ENCODE results near the gene NME3.

NME3 gene

DNA sequence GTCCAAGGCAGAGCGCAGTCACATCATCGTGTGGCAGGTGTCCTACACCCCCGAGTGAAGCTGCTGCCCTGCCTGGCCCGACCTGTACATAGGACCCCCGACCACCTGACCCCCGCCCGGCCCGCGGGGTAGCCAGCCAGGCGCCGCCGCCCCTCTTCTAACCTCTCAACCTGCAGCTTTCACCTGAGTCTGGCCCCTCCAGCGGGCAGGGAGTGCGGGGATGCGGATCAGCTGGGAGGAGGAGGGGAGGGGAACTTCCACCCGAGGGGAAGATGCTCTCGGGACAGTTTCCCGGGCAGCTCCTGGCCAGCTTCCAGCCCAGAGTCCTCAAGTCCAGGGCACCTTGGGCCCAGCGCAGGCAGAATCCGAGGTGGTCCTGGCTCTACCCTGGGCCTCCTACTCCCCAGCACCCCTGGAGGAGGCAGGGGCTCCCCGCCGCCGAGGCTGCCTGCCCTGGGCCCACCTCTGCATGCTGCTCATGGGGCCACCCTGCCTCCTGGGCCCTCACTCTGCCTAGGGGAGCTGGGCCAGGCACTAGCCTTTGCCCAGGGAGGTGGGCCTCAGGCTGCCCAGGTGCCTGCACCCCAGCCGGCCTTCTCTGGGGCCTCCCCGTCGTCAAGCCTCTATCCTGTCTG is 2.5 kb downstream of the NME3 start:
- no peak for DNase-seq (ENCODE audit: low read depth)

DNA sequence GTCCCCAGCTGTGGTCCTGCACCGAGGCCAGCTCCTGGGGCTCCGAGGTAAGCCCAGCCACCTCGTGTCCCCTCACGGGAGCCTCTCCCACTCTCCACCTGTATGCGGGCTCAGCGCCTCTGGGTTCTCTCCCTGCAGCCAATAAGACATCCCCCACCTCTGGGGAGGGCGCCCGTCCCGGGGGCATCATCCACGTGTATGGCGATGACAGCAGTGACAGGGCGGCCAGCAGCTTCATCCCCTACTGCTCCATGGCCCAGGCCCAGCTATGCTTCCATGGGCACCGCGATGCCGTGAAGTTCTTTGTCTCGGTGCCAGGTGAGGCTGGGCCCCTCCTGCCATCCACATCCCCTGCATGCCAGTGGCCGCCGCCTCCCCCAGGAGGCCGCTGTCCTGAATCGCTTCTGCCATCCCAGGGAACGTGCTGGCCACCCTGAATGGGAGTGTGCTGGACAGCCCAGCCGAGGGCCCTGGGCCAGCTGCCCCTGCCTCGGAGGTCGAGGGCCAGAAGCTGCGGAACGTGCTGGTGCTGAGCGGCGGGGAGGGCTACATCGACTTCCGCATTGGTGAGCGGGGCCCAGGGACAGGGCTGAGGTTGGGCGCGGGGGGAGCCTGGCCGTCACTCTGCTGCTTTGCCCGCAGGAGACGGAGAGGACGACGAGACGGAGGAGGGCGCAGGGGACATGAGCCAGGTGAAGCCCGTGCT is 3.1 kb downstream of the NME3 start:
- no peak for DNase-seq (ENCODE audit: low read depth)

DNA sequence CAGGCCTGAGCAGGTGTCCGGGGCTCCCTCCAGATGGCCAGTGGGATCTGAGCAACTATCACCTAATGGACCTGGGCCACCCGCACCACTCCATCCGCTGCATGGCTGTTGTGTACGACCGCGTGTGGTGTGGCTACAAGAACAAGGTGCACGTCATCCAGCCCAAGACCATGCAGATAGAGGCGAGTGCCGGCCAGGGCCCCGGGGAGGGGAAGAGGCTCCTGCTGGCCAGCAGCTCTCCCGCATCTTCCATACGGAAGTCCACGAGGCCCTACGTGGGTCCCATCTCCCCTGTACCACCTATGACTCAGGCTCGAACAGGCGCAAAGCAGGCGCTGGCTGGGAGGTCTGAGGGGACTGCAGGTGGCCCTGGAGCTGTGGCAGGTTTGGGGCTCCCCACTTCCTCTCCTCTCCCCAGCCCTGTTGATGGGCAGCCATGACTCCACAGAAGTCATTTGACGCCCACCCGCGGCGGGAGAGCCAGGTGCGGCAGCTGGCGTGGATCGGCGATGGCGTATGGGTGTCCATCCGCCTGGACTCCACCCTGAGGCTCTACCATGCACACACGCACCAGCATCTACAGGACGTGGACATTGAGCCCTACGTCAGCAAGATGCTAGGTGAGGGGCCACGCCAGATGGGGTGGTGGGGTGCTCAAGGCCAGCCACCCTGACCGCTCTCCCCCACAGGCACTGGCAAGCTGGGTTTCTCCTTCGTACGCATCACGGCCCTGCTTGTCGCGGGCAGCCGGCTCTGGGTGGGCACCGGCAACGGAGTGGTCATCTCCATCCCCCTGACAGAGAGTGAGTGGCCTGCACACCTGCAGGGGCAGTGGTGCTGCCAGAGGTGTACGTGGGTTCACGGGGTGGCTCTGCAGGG is 4.0 kb downstream of the NME3 start:
- no peak for DNase-seq (ENCODE audit: low read depth)

DNA sequence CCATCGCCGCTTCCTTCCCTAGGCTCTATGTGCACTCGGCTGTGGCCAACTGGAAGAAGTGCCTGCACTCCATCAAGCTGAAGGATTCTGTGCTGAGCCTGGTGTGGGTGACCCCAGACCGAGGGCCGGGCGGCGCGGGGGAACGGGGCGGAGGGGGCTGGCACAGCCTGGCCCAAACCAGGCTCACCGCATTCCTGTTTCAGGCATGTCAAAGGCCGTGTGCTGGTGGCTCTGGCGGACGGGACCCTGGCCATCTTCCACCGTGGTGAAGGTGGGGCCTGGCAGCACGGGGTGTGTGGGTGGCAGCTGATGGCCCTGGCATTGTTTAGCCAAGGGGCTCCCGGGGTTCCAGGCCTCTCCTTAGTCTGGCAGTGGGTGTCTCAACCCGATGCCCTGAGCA is 4.6 kb downstream of the NME3 start:
- DNase-seq (ENCODE audit: low read depth) = no peak

DNA sequence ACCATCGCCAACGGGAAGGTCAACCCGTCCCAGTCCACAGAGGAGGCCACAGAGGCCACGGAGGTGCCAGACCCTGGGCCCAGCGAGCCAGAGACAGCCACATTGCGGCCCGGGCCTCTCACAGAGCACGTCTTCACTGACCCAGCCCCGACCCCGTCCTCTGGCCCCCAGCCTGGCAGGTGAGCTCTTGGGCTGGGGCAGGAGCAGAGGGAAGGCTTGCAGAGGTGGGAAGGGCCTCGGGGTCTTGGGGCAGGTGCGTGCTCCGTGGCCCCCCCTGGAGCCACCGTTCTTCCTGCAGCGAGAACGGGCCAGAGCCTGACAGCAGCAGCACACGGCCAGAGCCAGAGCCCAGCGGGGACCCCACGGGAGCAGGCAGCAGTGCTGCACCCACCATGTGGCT is 5.1 kb downstream of the NME3 start:
- no peak for DNase-seq (ENCODE audit: low read depth)

DNA sequence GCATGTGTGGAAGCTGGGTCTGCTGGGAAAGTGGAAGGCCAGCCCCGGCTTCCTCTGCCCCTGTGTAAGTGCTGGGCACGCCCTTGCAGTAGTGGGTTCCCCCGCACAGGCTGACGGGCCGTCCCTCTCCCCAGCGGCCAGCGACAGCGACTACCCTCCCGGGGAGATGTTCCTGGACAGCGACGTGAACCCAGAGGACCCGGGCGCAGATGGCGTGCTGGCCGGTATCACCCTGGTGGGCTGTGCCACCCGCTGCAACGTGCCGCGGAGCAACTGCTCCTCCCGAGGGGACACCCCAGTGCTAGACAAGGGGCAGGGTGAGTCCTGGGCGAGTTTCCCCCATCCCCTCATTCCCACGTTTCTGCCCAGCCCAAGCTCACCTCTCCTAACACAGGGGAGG is 5.5 kb downstream of the NME3 start:
- DNase-seq (ENCODE audit: low read depth) = no peak

DNA sequence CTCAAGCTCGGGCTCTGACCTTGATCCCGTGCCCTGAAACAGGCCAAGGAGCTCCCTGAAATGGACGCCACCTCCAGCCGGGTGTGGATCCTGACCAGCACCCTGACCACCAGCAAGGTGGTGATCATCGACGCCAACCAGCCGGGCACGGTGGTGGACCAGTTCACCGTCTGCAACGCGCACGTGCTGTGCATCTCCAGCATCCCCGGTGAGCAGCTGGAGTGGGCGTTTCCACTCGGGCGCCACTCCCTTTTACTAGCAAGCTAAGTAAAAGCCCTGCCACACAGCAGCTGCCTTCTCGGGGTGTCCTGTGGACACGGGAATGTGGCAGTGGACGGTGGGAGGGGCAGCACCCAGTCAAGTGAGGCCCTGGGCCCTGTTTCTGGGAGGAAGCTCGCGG is 6.4 kb downstream of the NME3 start:
- no peak for DNase-seq (ENCODE audit: low read depth)

DNA sequence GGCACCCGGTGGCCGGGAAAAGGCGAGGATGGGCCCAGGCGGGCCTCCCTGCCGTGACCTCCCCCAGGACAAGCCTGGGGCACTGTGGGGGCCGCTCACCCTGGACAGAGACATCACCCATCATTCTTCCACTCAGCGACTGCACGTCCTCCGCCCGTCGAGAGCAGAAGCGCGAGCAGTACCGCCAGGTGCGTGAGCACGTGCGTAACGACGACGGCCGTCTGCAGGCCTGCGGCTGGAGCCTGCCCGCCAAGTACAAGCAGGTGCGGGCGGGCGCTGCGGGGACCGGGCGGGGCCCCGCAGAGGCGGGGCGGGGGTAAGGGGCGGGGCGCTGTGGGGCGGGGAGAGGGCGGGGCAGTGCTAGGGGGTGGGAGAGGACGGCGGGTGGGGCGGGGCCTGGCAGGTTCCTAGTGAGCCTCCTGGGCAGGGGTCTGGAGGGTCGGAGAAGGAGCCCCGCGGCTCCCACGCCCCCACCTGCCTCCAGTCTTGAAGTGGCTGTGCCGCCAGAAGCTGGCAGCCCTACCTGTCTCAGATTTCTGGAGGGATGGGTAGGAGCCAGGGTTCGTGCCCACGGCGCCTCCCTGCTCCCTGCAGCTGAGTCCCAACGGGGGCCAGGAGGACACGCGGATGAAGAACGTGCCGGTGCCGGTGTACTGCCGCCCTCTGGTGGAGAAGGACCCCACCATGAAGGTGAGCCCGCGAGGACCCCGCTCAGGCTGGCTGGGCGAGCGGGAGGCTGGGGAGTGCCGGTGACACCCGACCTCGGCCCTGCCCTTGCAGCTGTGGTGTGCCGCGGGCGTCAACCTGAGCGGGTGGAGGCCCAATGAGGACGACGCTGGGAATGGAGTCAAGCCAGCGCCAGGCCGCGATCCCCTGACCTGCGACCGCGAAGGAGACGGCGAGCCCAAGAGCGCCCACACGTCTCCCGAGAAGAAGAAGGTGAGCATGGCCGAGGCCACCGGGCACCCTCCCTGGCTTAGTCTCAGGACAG is 7.5 kb downstream of the NME3 start:
- no peak for DNase-seq (ENCODE audit: low read depth)

DNA sequence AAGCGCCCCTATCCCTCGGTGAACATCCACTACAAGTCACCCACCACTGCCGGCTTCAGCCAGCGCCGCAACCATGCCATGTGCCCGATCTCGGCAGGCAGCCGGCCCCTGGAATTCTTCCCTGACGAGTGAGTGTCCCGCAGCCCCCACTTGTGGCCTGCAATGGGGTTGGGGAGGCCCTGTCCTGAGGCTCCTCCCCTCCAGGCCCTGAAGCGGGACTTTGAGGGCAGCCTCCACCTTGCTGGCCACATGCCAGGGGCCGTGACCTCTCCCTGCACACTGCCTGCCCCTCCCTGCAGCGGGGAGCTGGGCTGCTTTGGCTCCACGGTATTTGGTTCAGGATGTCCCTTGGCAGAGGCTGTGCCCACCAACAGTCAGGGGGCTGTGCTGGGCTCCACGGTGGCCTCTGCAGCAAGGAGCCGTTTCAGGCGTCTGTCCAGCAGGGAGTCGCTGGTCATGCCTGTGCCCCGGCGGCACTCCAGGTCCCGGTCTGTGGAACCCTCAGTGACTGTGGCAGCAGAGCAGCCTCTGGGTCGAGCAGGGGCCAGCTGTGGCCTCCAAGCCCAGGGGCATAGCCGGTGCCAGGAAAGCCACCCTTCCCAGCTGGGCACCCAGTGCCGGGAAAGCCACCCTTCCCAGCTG is 8.3 kb downstream of the NME3 start:
- DNase-seq (ENCODE audit: low read depth) = no peak

DNA sequence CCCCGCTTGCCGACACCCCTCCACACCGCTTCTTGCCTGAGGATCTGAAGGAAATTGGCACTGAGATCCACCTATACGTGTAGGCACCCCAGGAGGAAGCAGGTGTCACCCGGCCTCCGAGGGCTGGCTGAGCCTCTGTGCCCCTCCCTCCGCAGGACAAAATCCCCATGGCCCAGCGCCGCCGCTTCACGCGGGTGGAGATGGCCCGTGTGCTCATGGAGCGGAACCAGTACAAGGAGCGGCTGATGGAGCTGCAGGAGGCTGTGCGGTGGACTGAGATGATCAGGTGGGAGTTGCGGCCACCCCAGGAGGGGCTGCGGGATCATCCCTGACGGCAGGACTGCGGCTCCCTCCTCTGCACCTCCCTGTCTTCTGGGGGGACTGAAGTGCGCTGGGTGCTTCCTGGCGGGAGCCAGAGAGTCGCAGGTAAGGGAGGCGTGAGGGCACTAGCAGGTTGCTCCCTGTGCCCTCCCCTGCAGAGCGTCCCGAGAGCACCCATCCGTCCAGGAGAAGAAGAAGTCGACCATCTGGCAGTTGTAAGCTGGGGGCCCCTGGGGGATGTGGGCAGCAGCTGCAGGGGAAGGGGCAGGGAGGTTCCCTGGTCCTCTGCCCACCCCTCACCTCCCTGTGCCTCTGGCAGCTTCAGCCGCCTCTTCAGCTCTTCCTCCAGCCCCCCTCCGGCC is 9.0 kb downstream of the NME3 start:
- no peak for DNase-seq (ENCODE audit: low read depth)

DNA sequence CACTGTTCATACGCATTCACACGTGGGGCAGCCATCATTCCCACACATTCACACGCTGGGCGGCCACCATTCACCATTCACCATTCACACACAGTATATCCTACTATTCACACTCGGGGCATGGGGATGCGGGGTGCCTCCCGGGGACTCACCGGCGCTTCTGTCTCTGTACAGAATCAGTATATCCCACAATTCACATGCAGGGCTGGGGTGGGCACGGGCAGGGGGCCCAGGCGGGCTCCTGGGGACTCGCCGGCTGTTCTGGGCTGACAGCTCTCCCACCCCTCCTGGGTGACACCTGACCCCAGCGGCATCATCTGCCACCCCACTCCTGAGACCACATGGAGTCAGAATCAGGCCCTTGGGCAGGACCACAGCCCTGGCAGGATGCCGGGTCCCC is 9.6 kb downstream of the NME3 start:
- DNase-seq (ENCODE audit: low read depth) = no peak

DNA sequence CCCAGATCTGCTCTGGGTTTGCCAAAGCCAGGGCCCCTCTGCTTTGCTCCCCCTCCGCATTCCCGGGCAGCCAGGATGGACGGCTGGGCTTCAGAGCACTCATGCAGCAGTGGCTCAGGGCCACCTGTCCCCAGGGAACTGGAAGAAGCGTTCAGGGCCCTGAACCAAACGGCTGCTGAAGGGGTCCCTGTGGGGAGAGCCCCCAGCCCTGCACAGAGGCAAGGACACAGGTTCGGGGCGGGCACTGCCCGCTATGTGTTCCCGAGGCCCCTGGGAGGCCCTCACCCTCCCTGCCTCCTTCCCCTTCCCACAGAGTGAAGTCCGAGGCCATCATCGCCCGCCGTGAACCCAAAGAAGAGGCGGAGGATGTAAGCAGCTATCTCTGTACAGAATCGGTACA is 10.4 kb downstream of the NME3 start:
- no peak for DNase-seq (ENCODE audit: low read depth)

DNA sequence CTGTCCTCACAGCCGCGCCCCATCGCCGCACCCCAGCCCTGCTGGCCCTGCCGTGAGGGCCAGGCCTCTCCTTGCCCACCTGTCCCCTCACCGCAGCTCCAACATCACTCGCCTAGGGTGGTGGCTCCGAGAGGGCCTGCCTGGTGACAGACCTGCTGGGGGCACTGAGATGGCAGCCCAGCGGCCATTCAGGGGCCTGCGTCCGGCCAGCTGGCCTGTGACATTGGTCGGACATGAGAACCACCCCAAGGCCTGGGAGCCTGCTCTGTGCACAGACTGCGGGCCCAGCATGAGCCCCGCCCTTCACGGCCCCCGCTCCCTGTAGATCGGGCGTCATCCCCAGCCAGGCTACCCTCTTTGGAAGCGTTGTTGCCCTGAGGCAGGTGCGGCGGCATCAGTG is 11.8 kb downstream of the NME3 start:
- no peak for DNase-seq (ENCODE audit: low read depth)

DNA sequence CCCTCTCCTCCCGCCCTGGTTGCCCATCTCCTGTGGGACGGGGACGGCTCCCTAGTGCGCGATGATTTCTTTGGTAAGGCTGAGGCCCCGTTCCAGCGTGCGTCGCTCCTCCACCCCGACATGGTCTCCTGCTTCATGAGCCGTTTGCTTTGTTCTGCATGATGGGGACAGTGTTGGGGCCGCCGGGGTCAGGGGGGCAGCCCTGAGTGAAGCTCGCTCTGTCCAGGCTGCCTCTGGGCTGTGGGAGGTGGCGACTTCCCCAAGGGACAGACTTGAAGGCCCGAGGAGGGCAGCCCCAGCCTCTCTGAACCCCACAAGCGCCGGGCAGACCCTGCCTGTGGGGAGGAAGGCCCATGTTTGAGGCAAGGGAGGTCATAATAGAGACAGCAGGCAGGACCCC is 12.4 kb downstream of the NME3 start:
- no peak for DNase-seq (ENCODE audit: low read depth)

DNA sequence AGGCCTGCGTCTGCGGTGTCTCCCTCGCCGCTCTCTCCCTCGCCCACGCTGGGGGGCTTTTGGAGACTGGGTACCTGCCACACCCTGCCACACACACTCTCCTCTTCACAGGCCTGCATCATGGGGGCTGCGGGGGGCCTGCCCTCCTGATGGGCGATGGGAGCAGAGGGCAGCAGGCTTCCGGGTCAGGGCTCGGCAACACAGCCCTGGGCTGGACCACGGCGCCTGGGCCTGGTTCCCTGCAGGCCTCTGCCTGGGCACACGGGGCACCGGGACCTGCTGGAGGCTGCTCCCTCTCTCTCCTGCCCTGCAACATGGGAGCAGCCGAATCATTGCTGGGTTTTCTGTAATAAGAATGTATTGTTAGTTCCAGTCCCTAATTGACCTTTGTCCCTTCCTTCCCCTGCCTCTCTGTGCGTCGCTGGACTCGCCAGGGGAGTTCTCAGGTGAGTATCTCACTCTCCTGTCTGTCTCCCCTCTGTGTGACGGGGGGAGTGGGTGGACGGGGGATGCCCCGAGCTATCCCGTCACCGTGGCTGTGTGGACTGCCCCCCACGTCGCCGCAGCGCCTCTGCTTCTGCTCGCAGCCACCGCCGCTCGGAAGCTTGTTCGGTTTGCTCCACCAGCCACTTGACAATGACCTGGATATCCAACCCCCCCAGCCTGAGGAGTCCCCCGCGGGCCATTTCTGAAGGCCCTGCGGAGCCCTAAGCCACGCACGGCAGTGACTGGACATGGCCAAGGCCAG is 13.5 kb downstream of the NME3 start:
- DNase-seq (ENCODE audit: low read depth) = no peak

DNA sequence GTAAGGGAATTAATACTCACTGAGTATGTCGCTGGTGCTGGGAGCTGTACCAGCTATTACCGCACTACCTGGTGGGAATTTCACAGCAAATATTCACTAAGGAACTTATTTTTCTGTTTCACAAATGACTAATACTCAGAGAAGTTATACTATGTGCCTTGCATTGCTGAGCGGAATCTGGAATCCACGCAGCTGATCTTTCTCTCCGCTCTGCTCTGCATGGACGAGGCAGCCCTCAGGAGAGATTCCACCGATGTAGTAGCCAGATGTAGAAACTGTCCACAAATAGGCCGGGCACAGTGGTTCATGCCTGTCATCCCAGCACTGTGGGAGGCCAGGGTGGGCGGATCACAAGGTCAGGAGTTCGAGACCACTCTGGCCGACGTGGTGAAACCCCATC is 17.1 kb downstream of the NME3 start:
- no peak for DNase-seq (ENCODE audit: low read depth)

DNA sequence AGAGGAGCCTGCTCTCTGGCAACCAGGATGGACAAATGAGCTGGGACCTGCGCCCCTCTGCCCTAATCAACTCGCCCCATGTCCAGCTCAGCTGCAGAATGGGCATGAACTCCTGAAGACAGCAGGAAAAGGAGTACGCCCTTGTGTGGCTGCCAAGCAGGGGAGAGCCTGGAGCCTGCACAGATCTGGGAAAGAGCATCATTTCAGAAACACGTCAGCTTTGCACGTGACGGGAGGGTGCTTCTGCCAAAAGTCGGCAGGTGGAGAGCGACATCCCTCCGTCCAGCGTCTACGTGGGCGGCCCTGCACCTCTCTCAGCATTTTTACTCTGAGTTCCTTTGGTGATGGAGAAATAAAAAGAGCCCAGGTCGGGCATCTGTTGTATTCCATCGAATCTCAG is 18.5 kb downstream of the NME3 start:
- no peak for DNase-seq (ENCODE audit: low read depth)

DNA sequence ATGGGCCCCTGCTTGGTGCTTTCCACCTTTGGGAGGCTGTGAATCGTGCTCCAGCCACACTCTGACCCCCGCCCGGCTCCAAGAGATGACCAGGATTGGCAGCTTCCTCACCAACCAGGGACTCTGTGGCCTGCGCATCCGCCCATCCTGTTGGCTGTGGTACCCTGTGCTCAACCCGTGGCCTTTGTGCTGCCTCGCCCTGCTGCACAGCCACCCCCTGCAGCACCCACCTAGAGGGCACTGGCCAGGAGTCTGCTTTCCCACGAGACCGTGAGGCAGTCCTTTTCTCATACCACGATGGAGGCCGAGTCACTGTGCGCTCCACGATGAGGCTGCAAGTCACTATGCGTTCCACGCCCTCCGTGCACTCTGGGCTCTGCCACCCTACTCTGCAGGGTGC is 19.4 kb downstream of the NME3 start:
- DNase-seq (ENCODE audit: low read depth) = no peak

DNA sequence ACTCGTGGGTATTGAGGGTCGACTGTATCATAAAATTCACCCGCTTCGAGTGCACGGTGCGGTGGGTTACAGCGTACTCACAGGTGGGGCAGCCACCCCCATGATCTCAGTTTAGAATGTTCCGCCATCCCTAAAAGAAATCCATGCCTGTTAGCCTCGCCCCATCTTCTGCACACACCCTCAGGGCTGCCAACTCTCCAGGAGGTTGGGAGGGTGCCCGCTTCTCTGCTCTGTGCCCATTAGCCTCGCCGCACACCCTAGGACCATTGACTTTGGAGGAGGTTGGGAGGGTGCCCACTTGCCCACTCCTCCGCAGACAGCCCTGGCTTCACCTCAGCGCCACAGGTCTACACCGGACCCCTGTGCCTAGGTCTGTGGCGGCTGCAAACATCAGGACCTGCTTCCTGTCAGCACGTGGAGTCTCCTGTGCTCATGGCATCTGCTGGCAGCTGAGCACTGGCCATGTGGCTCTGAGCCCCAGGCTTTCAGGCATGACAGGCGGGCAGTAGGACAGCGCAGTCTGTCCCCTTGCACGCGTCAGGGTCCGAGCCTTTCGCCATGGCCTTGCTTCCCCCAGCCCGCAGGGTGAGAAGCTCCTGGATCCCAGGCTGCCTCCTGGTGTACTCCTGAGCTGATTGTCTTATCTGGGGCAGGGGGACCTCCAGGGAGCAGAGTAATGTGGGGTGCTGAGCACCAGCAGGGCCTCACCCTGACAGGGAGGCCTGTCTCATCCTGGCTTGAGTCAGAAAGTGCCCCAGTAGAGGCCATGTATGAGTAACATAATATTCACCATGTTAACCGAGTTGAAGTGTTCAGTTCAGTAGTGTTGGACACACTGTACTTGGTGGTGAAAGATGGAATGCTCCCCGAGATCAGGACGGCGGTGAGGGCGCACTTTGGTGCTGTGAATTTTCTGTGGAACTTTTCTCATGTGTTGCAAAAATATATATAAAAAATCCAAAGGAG is 21.9 kb downstream of the NME3 start:
- no peak for DNase-seq (ENCODE audit: low read depth)

Measured in fibroblast of gingiva (primary cell).